Common myeloid progenitor, CD34-positive (primary cell): ENCODE data around the gene CST4. TPM values are rescaled to one million over a fixed set of nuclear protein-coding genes. Genes with fewer than 3 reads are reported as not detected.
"Not testable (repeated sequence)": the region's sequence is repeated elsewhere in the genome, so short reads cannot be mapped to it uniquely, and the experiment has no call there.

ENCODE experiments used
- CTCF ChIA-PET: fragments of 350-600 bp; sonication (Branson Sonifier 250); formaldehyde crosslinking; loops from one replicate; lab custom pipeline; 2021; ENCODE audit warnings: antibody characterized with exemption; lab: Charles Lee
- POLR2A ChIA-PET: fragments of 350-600 bp; sonication (Branson Sonifier 250); formaldehyde crosslinking; loops from one replicate; lab custom pipeline; 2021; ENCODE audit warnings: antibody characterized with exemption; lab: Charles Lee
- DNase-seq, 3 donors: peaks; one replicate each; pipeline versions ENCODE4 v3.0.0 to v3.0.0-alpha.2; 2013
- H3K27ac ChIP-seq, 2 experiments: 1 replicate in 1 of 2; 2 replicates in 1 of 2; pipeline ENCODE4 v1.7.0; 2013; ENCODE audit warnings: inconsistent platforms in 2 of 2, low read length in 2 of 2, mild to moderate bottlenecking in 2 of 2, low read depth in 1 of 2, moderate library complexity in 1 of 2; ENCODE audit not compliant: severe bottlenecking in 2 of 2, insufficient read depth in 1 of 2, poor library complexity in 1 of 2
- H3K27me3 ChIP-seq, 5 experiments: replicated peaks in 2 of 5; 1 replicate in 3 of 5; 2 replicates in 2 of 5; pipeline versions ENCODE4 v1.6.1 to v1.7.0; 2013; ENCODE audit warnings: low read length in 4 of 5, mild to moderate bottlenecking in 2 of 5, moderate library complexity in 2 of 5, inconsistent platforms in 1 of 5; ENCODE audit not compliant: insufficient read depth in 5 of 5, control insufficient read depth in 4 of 5
- H3K36me3 ChIP-seq, 4 experiments: 1 replicate in 2 of 4; 2 replicates in 2 of 4; pipeline versions ENCODE4 v1.6.1 to v1.7.0; 2013; ENCODE audit warnings: low read length in 3 of 4, control low read depth in 1 of 4, mild to moderate bottlenecking in 1 of 4; ENCODE audit not compliant: control insufficient read depth in 4 of 4, insufficient read depth in 4 of 4
- H3K4me1 ChIP-seq, 4 experiments: 1 replicate in 3 of 4; 2 replicates in 1 of 4; pipeline versions ENCODE4 v1.6.1 to v1.7.1; 2013; ENCODE audit warnings: low read length in 3 of 4, mild to moderate bottlenecking in 3 of 4, control low read depth in 1 of 4, inconsistent platforms in 1 of 4, moderate library complexity in 1 of 4; ENCODE audit not compliant: control insufficient read depth in 4 of 4, insufficient read depth in 4 of 4; ENCODE audit errors: control extremely low read depth in 1 of 4
- H3K4me3 ChIP-seq, 7 experiments: 1 replicate in 4 of 7; 2 replicates in 3 of 7; pipeline versions ENCODE4 v1.5.1 to v1.7.0; 2013; ENCODE audit warnings: mild to moderate bottlenecking in 7 of 7, low read length in 6 of 7, moderate library complexity in 6 of 7, inconsistent platforms in 2 of 7, low read depth in 2 of 7, control low read depth in 1 of 7; ENCODE audit not compliant: insufficient read depth in 4 of 7, control insufficient read depth in 1 of 7; ENCODE audit errors: extremely low read depth in 1 of 7
- H3K9me3 ChIP-seq, 5 experiments: 1 replicate in 4 of 5; 2 replicates in 1 of 5; pipeline versions ENCODE4 v1.6.1 to v1.7.1; 2013; ENCODE audit warnings: low read length in 4 of 5, mild to moderate bottlenecking in 2 of 5, inconsistent platforms in 1 of 5, low read depth in 1 of 5, moderate library complexity in 1 of 5; ENCODE audit not compliant: control insufficient read depth in 4 of 5, insufficient read depth in 2 of 5; ENCODE audit errors: control extremely low read depth in 1 of 5
- WGBS: methylation state at CpG from one replicate; pipeline ENCODE4 v1.1.5; 2013; ENCODE audit not compliant: insufficient coverage; 5-methylcytosine and 5-hydroxymethylcytosine counted together
- polyA plus RNA-seq: library from polyadenylated mRNA; unstranded; fragments of 120-200 nt; gene quantifications from one replicate; pipeline ENCODE4 v1.2.1, GENCODE V29; 2013

Gene CST4
- not detected for polyA plus RNA-seq

GRCh38 chr20:23688684-23689398 lies at the start of gene CST4:
TSS of gene CST4 (minus strand) at chr20:23689038. CDS start at chr20:23688969, 69 bp downstream.
- H3K27ac ChIP-seq, H3K4me3 ChIP-seq, H3K36me3 ChIP-seq, POLR2A ChIA-PET, H3K27me3 ChIP-seq, DNase-seq, H3K9me3 ChIP-seq, H3K4me1 ChIP-seq: not testable (repeated sequence)
- CTCF ChIA-PET = interaction anchor here (0.6 kb wide), 1 partner anchor 1969 kb away, joined by 3 read pairs; no protein-coding TSS in a partner anchor
- 97% methylated on average over 9 of the region's 12 CpGs for WGBS

GRCh38 chr20:23735391-23735790 lies 46.6 kb upstream of the CST4 start:
- CTCF ChIA-PET, H3K27me3 ChIP-seq, H3K36me3 ChIP-seq, H3K4me1 ChIP-seq, POLR2A ChIA-PET, H3K27ac ChIP-seq, H3K9me3 ChIP-seq, H3K4me3 ChIP-seq: not testable (repeated sequence)
- peak in 1 of 3 donors; percentile 36 for DNase-seq
- 26% methylated on average over 3 of the region's 3 CpGs for WGBS

GRCh38 chr20:23734949-23735348 lies 46.1 kb upstream of the CST4 start:
- 88% methylated on average over 2 of the region's 2 CpGs for WGBS
- H3K36me3 ChIP-seq, POLR2A ChIA-PET, H3K9me3 ChIP-seq, H3K4me1 ChIP-seq, H3K27me3 ChIP-seq, H3K27ac ChIP-seq, CTCF ChIA-PET, H3K4me3 ChIP-seq: not testable (repeated sequence)
- peak in 1 of 3 donors; percentile 3 for DNase-seq

- H3K27ac ChIP-seq, H3K36me3 ChIP-seq, H3K4me3 ChIP-seq, H3K27me3 ChIP-seq, H3K9me3 ChIP-seq, H3K4me1 ChIP-seq, CTCF ChIA-PET, POLR2A ChIA-PET: not testable (repeated sequence)
- DNase-seq = peak in 1 of 3 donors; percentile 45
- WGBS = 60% methylated on average over 1 of the region's 1 CpG
These were observed 45.6 kb upstream of the CST4 start for GRCh38 chr20:23734440-23734839.

- CTCF ChIA-PET = no interaction called here
- WGBS = no CpG with 5 or more reads among the region's 3 CpGs
These were observed 38.2 kb upstream of the CST4 start for GRCh38 chr20:23727016-23727415.

GRCh38 chr20:23725102-23725501 lies 36.3 kb upstream of the CST4 start:
- H3K27me3 ChIP-seq = no peaks in the 10 kb centered on the region
- H3K27ac ChIP-seq = no peak overlapping the region
- H3K36me3 ChIP-seq = no peaks in the 10 kb centered on the region
- CTCF ChIA-PET = no interaction called here
- no peaks in the 10 kb centered on the region for H3K4me1 ChIP-seq
- H3K4me3 ChIP-seq = no peak overlapping the region
- H3K9me3 ChIP-seq = no peaks in the 10 kb centered on the region
- DNase-seq = no peak
- POLR2A ChIA-PET = no interaction called here
- 94% methylated on average over 2 of the region's 3 CpGs for WGBS

More at GRCh38 chr20:23727016-23727415, 38.2 kb upstream of the CST4 start:
- no peaks in the 10 kb centered on the region for H3K27me3 ChIP-seq
- no peaks in the 10 kb centered on the region for H3K36me3 ChIP-seq
- H3K4me1 ChIP-seq = no peaks in the 10 kb centered on the region
- no peak overlapping the region for H3K4me3 ChIP-seq
- POLR2A ChIA-PET = no interaction called here
- DNase-seq = peak in 1 of 3 donors; percentile 20
- H3K9me3 ChIP-seq = no peaks in the 10 kb centered on the region
- H3K27ac ChIP-seq = no peak overlapping the region

- H3K4me3 ChIP-seq, H3K9me3 ChIP-seq, H3K4me1 ChIP-seq, H3K27me3 ChIP-seq, H3K27ac ChIP-seq, POLR2A ChIA-PET, H3K36me3 ChIP-seq: not testable (repeated sequence)
- CTCF ChIA-PET = interaction anchor here (1.5 kb wide), 1 partner anchor 16 kb away, joined by 3 read pairs; no protein-coding TSS in a partner anchor
- no CpG with 5 or more reads among the region's 2 CpGs for WGBS
- DNase-seq = peak; percentile 7 to 18 (median 13)
These were observed 34.9 kb upstream of the CST4 start for GRCh38 chr20:23723659-23724307.
